Effector memory CD4-positive, alpha-beta T cell (primary cell): ENCODE data around the gene HSD17B10.
"Not testable (repeated sequence)": the region's sequence is repeated elsewhere in the genome, so short reads cannot be mapped to it uniquely, and the experiment has no call there.

ENCODE experiments used
- DNase-seq, 3 donors: peaks; one replicate each; pipeline ENCODE4 v3.0.0-alpha.2; 2020
- H3K27ac ChIP-seq: 2 replicates; pipeline ENCODE4 v1.7.0; 2013; ENCODE audit warnings: mild to moderate bottlenecking, low read length, moderate library complexity; ENCODE audit not compliant: insufficient read depth, poor library complexity, severe bottlenecking
- H3K27me3 ChIP-seq: replicated peaks from 2 replicates; pipeline ENCODE4 v1.7.0; 2013; ENCODE audit warnings: mild to moderate bottlenecking, low read length; ENCODE audit not compliant: insufficient read depth, control insufficient read depth, poor library complexity, severe bottlenecking
- H3K36me3 ChIP-seq: 2 replicates; pipeline ENCODE4 v1.7.0; 2013; ENCODE audit warnings: mild to moderate bottlenecking, low read length, moderate library complexity; ENCODE audit not compliant: control insufficient read depth, insufficient read depth
- H3K4me1 ChIP-seq: 2 replicates; pipeline ENCODE4 v1.7.0; 2013; ENCODE audit warnings: low read length, mild to moderate bottlenecking; ENCODE audit not compliant: control insufficient read depth, insufficient read depth, poor library complexity, severe bottlenecking
- H3K4me3 ChIP-seq: 2 replicates; pipeline ENCODE4 v1.7.0; 2013; ENCODE audit warnings: low read length, low read depth, mild to moderate bottlenecking; ENCODE audit not compliant: insufficient read depth, poor library complexity, severe bottlenecking
- H3K9me3 ChIP-seq: 2 replicates; pipeline ENCODE4 v1.7.0; 2013; ENCODE audit warnings: mild to moderate bottlenecking, low read length, moderate library complexity; ENCODE audit not compliant: control insufficient read depth
- total RNA-seq, 3 donors: gene quantifications; one replicate each; lab custom pipeline; 2026; lab: John Stamatoyannopoulos, UW

Gene HSD17B10
- total RNA-seq, result 16.4 to 24.9 (median 20.9) reads per million in 3 donors

GRCh38 chrX:53433651-53434639, at the start of gene HSD17B10:
Gene HSD17B10 (minus strand): TSS chrX:53434370. CDS start chrX:53434345, 25 bp downstream.
- peak; percentile 72 to 80 (median 77) for DNase-seq
- Histone ChIP-seq H3K9me3 (no peaks in the 10 kb centered on the region), H3K4me3 (peak within 1 kb of the TSS; percentile 62), H3K36me3 (peaks cover 16% of the 10 kb centered on the region), H3K4me1 (peaks cover 4% of the 10 kb centered on the region), H3K27me3 (no peaks in the 10 kb centered on the region), H3K27ac (peak within 1 kb of the TSS; percentile 59)

- H3K27ac ChIP-seq, result no peak overlapping the region
- no peaks in the 10 kb centered on the region for H3K36me3 ChIP-seq
- DNase-seq, result no peak
- H3K4me1 ChIP-seq, result peaks cover 3% of the 10 kb centered on the region
- no peak overlapping the region for H3K4me3 ChIP-seq
- H3K27me3 ChIP-seq, result no peaks in the 10 kb centered on the region
- H3K9me3 ChIP-seq, result no peaks in the 10 kb centered on the region
Observed at GRCh38 chrX:53483416-53483815, 49.2 kb upstream of the HSD17B10 start.

GRCh38 chrX:53481816-53482465, 47.8 kb upstream of the HSD17B10 start:
- Histone ChIP-seq H3K27me3 (no peaks in the 10 kb centered on the region), H3K27ac (no peak overlapping the region), H3K4me1 (peaks cover 3% of the 10 kb centered on the region), H3K9me3 (no peaks in the 10 kb centered on the region), H3K4me3 (no peak overlapping the region), H3K36me3 (no peaks in the 10 kb centered on the region)
- peak in 2 of 3 donors; percentile 10 to 17 for DNase-seq

GRCh38 chrX:53481093-53481492, 46.9 kb upstream of the HSD17B10 start:
- DNase-seq, result no peak
- Histone ChIP-seq H3K9me3 (no peaks in the 10 kb centered on the region), H3K4me1 (peaks cover 3% of the 10 kb centered on the region), H3K36me3 (no peaks in the 10 kb centered on the region), H3K4me3 (no peak overlapping the region), H3K27ac (no peak overlapping the region), H3K27me3 (no peaks in the 10 kb centered on the region)

GRCh38 chrX:53479301-53479700, 45.1 kb upstream of the HSD17B10 start:
- peaks cover 3% of the 10 kb centered on the region for H3K4me1 ChIP-seq
- no peak for DNase-seq
- H3K4me3 ChIP-seq, result no peak overlapping the region
- H3K27me3 ChIP-seq, result no peaks in the 10 kb centered on the region
- no peaks in the 10 kb centered on the region for H3K36me3 ChIP-seq
- no peak overlapping the region for H3K27ac ChIP-seq
- no peaks in the 10 kb centered on the region for H3K9me3 ChIP-seq

DNA sequence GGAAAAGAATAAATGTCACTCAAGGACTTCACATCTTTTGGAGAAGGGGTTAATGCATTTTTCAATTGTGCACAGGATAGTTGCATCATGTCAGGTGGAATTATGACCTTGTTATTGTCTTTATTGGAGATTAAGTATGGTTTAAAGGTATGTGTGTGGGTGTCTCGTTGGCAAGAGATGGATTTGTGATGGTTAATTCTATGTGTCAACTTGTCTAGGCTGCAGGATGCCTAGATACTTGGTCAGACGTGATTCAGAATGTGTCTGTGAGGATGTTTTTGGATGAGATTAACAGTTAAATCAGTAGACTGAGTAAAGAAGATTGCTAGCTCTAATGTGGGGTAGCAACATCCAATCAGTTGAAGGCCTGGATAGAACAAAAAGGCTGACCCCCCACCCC, 42.2 kb upstream of the HSD17B10 start:
- Histone ChIP-seq H3K36me3 (no peaks in the 10 kb centered on the region), H3K27ac (no peak overlapping the region), H3K4me1 (no peaks in the 10 kb centered on the region), H3K4me3 (no peak overlapping the region), H3K27me3 (no peaks in the 10 kb centered on the region), H3K9me3 (no peaks in the 10 kb centered on the region)
- no peak for DNase-seq

DNA sequence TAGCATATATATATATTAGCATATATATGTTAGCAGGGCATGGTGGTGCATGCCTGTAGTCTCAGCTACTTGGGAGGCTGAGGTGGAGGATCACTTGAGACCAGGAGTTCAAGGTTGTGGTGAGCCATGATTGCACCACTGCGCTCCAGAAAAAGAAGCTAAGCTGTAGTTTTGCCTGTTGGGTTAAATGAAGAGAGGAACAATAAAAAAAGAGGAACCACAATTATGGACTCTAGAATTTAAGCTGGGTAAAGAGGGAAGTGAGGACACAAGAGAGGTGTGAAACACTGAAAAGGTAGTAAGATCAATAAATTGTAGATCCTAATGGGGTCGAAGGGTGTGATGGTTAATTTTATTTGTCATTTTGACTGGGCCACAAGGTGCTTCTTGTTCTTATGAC, 40.5 kb upstream of the HSD17B10 start:
- no peak for DNase-seq
- no peaks in the 10 kb centered on the region for H3K36me3 ChIP-seq
- no peak overlapping the region for H3K4me3 ChIP-seq
- H3K4me1 ChIP-seq, result no peaks in the 10 kb centered on the region
- no peaks in the 10 kb centered on the region for H3K27me3 ChIP-seq
- no peaks in the 10 kb centered on the region for H3K9me3 ChIP-seq
- no peak overlapping the region for H3K27ac ChIP-seq

DNA sequence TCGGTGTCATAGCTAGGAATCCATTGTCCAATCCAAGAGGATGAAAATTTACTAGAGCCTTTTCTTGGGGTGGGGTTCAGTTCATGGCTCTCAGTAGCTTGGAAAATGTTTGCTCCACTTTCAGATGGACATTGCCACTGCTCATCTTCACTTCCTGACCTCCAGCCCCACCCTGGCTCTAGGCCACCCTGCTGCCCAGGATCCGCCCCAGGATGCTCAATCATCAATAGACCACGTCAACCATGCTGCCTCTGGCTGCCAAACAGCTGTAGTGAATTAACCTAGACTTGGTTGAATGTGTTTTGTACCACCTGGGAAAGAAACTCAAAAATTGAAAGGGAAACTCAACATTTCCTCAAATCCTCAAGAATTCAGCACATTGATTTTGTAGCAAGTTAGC, 37.2 kb upstream of the HSD17B10 start:
- Histone ChIP-seq H3K27me3 (no peaks in the 10 kb centered on the region), H3K4me3 (no peak overlapping the region), H3K9me3 (no peaks in the 10 kb centered on the region), H3K4me1 (no peaks in the 10 kb centered on the region), H3K27ac (no peak overlapping the region), H3K36me3 (no peaks in the 10 kb centered on the region)
- DNase-seq, result no peak

- not testable (repeated sequence) for H3K4me1 ChIP-seq, H3K27me3 ChIP-seq, H3K9me3 ChIP-seq, H3K27ac ChIP-seq, H3K4me3 ChIP-seq, H3K36me3 ChIP-seq, DNase-seq
Observed at GRCh38 chrX:53468659-53469058, 34.5 kb upstream of the HSD17B10 start.

DNA sequence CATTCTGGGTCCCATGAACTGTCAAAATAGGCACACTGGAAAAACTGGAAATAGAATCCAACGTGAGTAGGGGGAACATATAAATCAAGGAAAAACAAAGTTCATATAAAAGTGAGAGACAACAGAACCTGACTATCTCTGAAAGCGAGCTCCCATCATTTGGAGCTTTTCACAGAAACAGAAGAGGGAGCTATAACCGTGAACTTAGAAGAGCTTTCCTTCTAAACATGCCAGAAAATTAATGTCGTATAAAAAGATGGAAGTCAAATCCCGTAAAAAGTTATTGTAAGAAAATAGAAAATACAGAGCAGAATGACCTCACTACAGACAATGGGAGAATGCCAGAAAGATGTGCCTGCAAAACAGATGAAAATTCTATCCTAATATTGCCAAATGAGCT, 23.9 kb upstream of the HSD17B10 start:
- no peak for DNase-seq
- Histone ChIP-seq H3K27ac (no peak overlapping the region), H3K4me3 (no peak overlapping the region), H3K27me3 (peaks cover 3% of the 10 kb centered on the region), H3K4me1 (no peaks in the 10 kb centered on the region), H3K36me3 (no peaks in the 10 kb centered on the region), H3K9me3 (no peaks in the 10 kb centered on the region)
